Stimulated activated naive B cell treated with anti-CD40 and anti-IgM and Interleukin-4, amounts not matched to agents 10 μg/mL and 1 μg/mL and 100 μg/mL, for 72 hours (primary cell): ENCODE measurements around the gene GAS7.

ENCODE experiments used
- ATAC-seq, 2 donors: fragments of 150-1000 bp; cut with Tn5 transposase; replicated peaks; 2 replicates each; pipeline ENCODE4 v1.10.0; 2021; ENCODE audit warnings: moderate library complexity in 1 of 2
- DNase-seq: peaks from one replicate; pipeline ENCODE4 v3.0.0; 2021
- H3K27ac Mint-ChIP-seq: one replicate; pipeline ENCODE4 v1.8.0; 2022; ENCODE audit warnings: mild to moderate bottlenecking, mixed read lengths
- H3K27me3 Mint-ChIP-seq, 2 donors: one replicate each; pipeline ENCODE4 v1.8.0; 2022; ENCODE audit warnings: mixed read lengths in 2 of 2
- H3K36me3 Mint-ChIP-seq, 2 donors: one replicate each; pipeline ENCODE4 v1.8.0; 2022; ENCODE audit warnings: mixed read lengths in 2 of 2, mild to moderate bottlenecking in 1 of 2
- H3K4me1 Mint-ChIP-seq, 2 donors: one replicate each; pipeline ENCODE4 v1.8.0; 2022; ENCODE audit warnings: mixed read lengths in 2 of 2, mild to moderate bottlenecking in 1 of 2
- H3K4me3 Mint-ChIP-seq, 2 donors: one replicate each; pipeline ENCODE4 v1.8.0; 2022; ENCODE audit warnings: mild to moderate bottlenecking in 2 of 2, mixed read lengths in 2 of 2, moderate library complexity in 1 of 2
- H3K9me3 Mint-ChIP-seq, 2 donors: one replicate each; pipeline ENCODE4 v1.8.0; 2022; ENCODE audit warnings: mixed read lengths in 2 of 2, mild to moderate bottlenecking in 1 of 2

Gene GAS7

GRCh38 chr17:10171581-10171981 lies 26.8 kb downstream of the GAS7 start:
- H3K4me3 Mint-ChIP-seq: peak overlapping the region; percentile 60 to 73
- peak; percentile 13 for DNase-seq
- H3K36me3 Mint-ChIP-seq: peaks cover 1 to 5% of the 10 kb centered on the region in 2 donors

GRCh38 chr17:10171122-10171571 lies 27.3 kb downstream of the GAS7 start:
- Mint-ChIP-seq H3K4me3 (peak overlapping the region; percentile 4 to 9), H3K4me1 (peaks cover 29 to 50% of the 10 kb centered on the region in 2 donors), H3K27me3 (no peaks in the 10 kb centered on the region), H3K36me3 (peaks cover 1 to 5% of the 10 kb centered on the region in 2 donors), H3K27ac (peak overlapping the region; percentile 86), H3K9me3 (peaks cover 0 to 2% of the 10 kb centered on the region in 2 donors)
- no peak for ATAC-seq
- DNase-seq: no peak

More at GRCh38 chr17:10171581-10171981, 26.8 kb downstream of the GAS7 start:
- peak; percentile 70 to 76 for ATAC-seq
- Mint-ChIP-seq H3K27ac (peak overlapping the region; percentile 4), H3K27me3 (no peaks in the 10 kb centered on the region), H3K4me1 (peaks cover 29 to 50% of the 10 kb centered on the region in 2 donors), H3K9me3 (peaks cover 0 to 2% of the 10 kb centered on the region in 2 donors)

GRCh38 chr17:10170233-10170632 lies 28.2 kb downstream of the GAS7 start:
- no peak overlapping the region for H3K27ac Mint-ChIP-seq
- H3K4me1 Mint-ChIP-seq: peaks cover 29 to 59% of the 10 kb centered on the region in 2 donors
- DNase-seq (no peak), ATAC-seq (no peak)
- no peak overlapping the region for H3K4me3 Mint-ChIP-seq
- no peaks in the 10 kb centered on the region for H3K27me3 Mint-ChIP-seq
- H3K36me3 Mint-ChIP-seq: peaks cover 1 to 5% of the 10 kb centered on the region in 2 donors
- peaks cover 0 to 2% of the 10 kb centered on the region in 2 donors for H3K9me3 Mint-ChIP-seq

GRCh38 chr17:10169290-10169689 lies 29.1 kb downstream of the GAS7 start:
- DNase-seq: no peak
- Mint-ChIP-seq H3K27me3 (no peaks in the 10 kb centered on the region), H3K4me3 (no peak overlapping the region), H3K9me3 (peaks cover 0 to 2% of the 10 kb centered on the region in 2 donors), H3K36me3 (peaks cover 1 to 5% of the 10 kb centered on the region in 2 donors), H3K4me1 (peaks cover 29 to 64% of the 10 kb centered on the region in 2 donors), H3K27ac (no peak overlapping the region)
- no peak for ATAC-seq

GRCh38 chr17:10166176-10166935 lies 32.0 kb downstream of the GAS7 start:
- no peak overlapping the region for H3K4me3 Mint-ChIP-seq
- H3K27ac Mint-ChIP-seq: peak overlapping the region; percentile 14
- H3K27me3 Mint-ChIP-seq: no peaks in the 10 kb centered on the region
- H3K9me3 Mint-ChIP-seq: peaks cover 0 to 2% of the 10 kb centered on the region in 2 donors
- peaks cover 18 to 55% of the 10 kb centered on the region in 2 donors for H3K4me1 Mint-ChIP-seq
- no peak for ATAC-seq
- H3K36me3 Mint-ChIP-seq: peaks cover 1 to 5% of the 10 kb centered on the region in 2 donors
- no peak for DNase-seq

GRCh38 chr17:10162096-10162495 lies 36.3 kb downstream of the GAS7 start:
- H3K36me3 Mint-ChIP-seq: no peaks in the 10 kb centered on the region
- peaks cover 0 to 3% of the 10 kb centered on the region in 2 donors for H3K9me3 Mint-ChIP-seq
- peak; percentile 30 for DNase-seq
- peak overlapping the region in 1 of 2 donors; percentile 39 for H3K4me3 Mint-ChIP-seq
- no peaks in the 10 kb centered on the region for H3K27me3 Mint-ChIP-seq
- H3K27ac Mint-ChIP-seq: peak overlapping the region; percentile 88
- ATAC-seq: peak; percentile 41 to 82
- peaks cover 15 to 44% of the 10 kb centered on the region in 2 donors for H3K4me1 Mint-ChIP-seq

- Mint-ChIP-seq H3K9me3 (peaks cover 0 to 3% of the 10 kb centered on the region in 2 donors), H3K36me3 (no peaks in the 10 kb centered on the region), H3K27me3 (no peaks in the 10 kb centered on the region), H3K27ac (no peak overlapping the region), H3K4me3 (no peak overlapping the region), H3K4me1 (peaks cover 20 to 51% of the 10 kb centered on the region in 2 donors)
- ATAC-seq (no peak), DNase-seq (no peak)
Measured at GRCh38 chr17:10161386-10161785, 37.0 kb downstream of the GAS7 start.

GRCh38 chr17:10156948-10157607 lies 41.3 kb downstream of the GAS7 start:
- Mint-ChIP-seq H3K27ac (peak overlapping the region; percentile 90), H3K4me1 (peaks cover 32 to 51% of the 10 kb centered on the region in 2 donors), H3K4me3 (peak overlapping the region; percentile 66 to 73), H3K36me3 (peaks cover 4 to 6% of the 10 kb centered on the region in 2 donors), H3K9me3 (peaks cover 0 to 7% of the 10 kb centered on the region in 2 donors), H3K27me3 (no peaks in the 10 kb centered on the region)
- DNase-seq (peak; percentile 81), ATAC-seq (peak; percentile 83 to 86)

- peak overlapping the region; percentile 90 for H3K27ac Mint-ChIP-seq
- H3K4me1 Mint-ChIP-seq: peaks cover 35 to 51% of the 10 kb centered on the region in 2 donors
- no peaks in the 10 kb centered on the region for H3K27me3 Mint-ChIP-seq
- H3K4me3 Mint-ChIP-seq: peak overlapping the region; percentile 66 to 73
- ATAC-seq: peak; percentile 26 to 35
- no peak for DNase-seq
- peaks cover 4 to 6% of the 10 kb centered on the region in 2 donors for H3K36me3 Mint-ChIP-seq
- peaks cover 0 to 7% of the 10 kb centered on the region in 2 donors for H3K9me3 Mint-ChIP-seq
Measured at GRCh38 chr17:10156599-10156947, 41.8 kb downstream of the GAS7 start.

GRCh38 chr17:10156077-10156435 lies 42.4 kb downstream of the GAS7 start:
- H3K4me1 Mint-ChIP-seq: peaks cover 35 to 51% of the 10 kb centered on the region in 2 donors
- peak overlapping the region in 1 of 2 donors; percentile 18 for H3K4me3 Mint-ChIP-seq
- H3K9me3 Mint-ChIP-seq: peaks cover 0 to 5% of the 10 kb centered on the region in 2 donors
- no peaks in the 10 kb centered on the region for H3K27me3 Mint-ChIP-seq
- peaks cover 4 to 6% of the 10 kb centered on the region in 2 donors for H3K36me3 Mint-ChIP-seq
- ATAC-seq (no peak), DNase-seq (no peak)
- peak overlapping the region; percentile 90 for H3K27ac Mint-ChIP-seq

- DNase-seq (no peak), ATAC-seq (no peak)
- peaks cover 0 to 4% of the 10 kb centered on the region in 2 donors for H3K9me3 Mint-ChIP-seq
- H3K36me3 Mint-ChIP-seq: peaks cover 4 to 6% of the 10 kb centered on the region in 2 donors
- no peak overlapping the region for H3K4me3 Mint-ChIP-seq
- H3K4me1 Mint-ChIP-seq: peaks cover 33 to 49% of the 10 kb centered on the region in 2 donors
- no peaks in the 10 kb centered on the region for H3K27me3 Mint-ChIP-seq
- H3K27ac Mint-ChIP-seq: peak overlapping the region; percentile 90
Measured at GRCh38 chr17:10155371-10156076, 42.9 kb downstream of the GAS7 start.

GRCh38 chr17:10151667-10152496 lies 46.5 kb downstream of the GAS7 start:
- H3K9me3 Mint-ChIP-seq: peaks cover 3 to 4% of the 10 kb centered on the region in 2 donors
- peaks cover 4 to 6% of the 10 kb centered on the region in 2 donors for H3K36me3 Mint-ChIP-seq
- peak overlapping the region; percentile 35 to 58 for H3K4me3 Mint-ChIP-seq
- peaks cover 43 to 71% of the 10 kb centered on the region in 2 donors for H3K4me1 Mint-ChIP-seq
- peak overlapping the region; percentile 96 for H3K27ac Mint-ChIP-seq
- ATAC-seq (peak; percentile 61 to 69), DNase-seq (peak; percentile 59)
- H3K27me3 Mint-ChIP-seq: no peaks in the 10 kb centered on the region

GRCh38 chr17:10149573-10150399 lies 48.6 kb downstream of the GAS7 start:
- Mint-ChIP-seq H3K27ac (peak overlapping the region; percentile 84), H3K4me3 (peak overlapping the region; percentile 49 to 57), H3K4me1 (peaks cover 37 to 73% of the 10 kb centered on the region in 2 donors), H3K27me3 (no peaks in the 10 kb centered on the region), H3K36me3 (peaks cover 4 to 5% of the 10 kb centered on the region in 2 donors), H3K9me3 (peaks cover 3 to 4% of the 10 kb centered on the region in 2 donors)
- DNase-seq (peak; percentile 69), ATAC-seq (peak; percentile 68 to 74)
